ENCODE results near the gene SLC6A5.

Gene SLC6A5

DNA sequence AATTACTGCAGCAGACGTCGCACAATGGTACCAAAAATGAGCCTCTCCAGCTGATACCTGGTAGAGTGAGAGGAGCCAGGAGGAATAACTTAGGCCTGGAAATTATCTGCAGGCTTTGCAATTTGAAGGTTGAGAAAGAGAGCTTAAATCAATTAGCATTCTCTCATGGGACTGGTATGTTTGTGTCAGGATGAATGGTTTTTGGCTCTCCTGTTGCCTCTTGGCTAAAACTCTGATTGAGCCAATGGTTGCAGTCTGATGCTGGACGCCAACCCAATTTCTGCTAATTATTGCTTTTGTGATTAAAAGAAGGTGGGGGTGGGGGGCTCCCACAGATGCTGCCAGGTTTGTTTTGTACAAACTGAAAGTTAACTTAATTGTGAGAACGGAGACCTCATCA, 57.5 kb downstream of the SLC6A5 start:
- Histone ChIP-seq H3K36me3 (ENCODE audit: control insufficient read depth in 2 of 2, insufficient read depth in 1 of 2, low read length in 2 of 2) (no peaks in the 10 kb centered on the region), H3K9me3 (ENCODE audit: control insufficient read depth, insufficient read depth, low read depth, low read length) (no peaks in the 10 kb centered on the region), H3K4me1 (ENCODE audit: control insufficient read depth, insufficient read depth, low read length) (no peaks in the 10 kb centered on the region), H3K4me3 (ENCODE audit: low read depth, low read length) (no peak overlapping the region), H3K27ac (ENCODE audit: extremely low read depth, low read depth, low read length) (no peak overlapping the region)
- no peak for TF ChIP-seq ZNF560 (tag by site-specific recombination; IDR thresholded peaks at IDR 0.05; ENCODE audit: borderline replicate concordance)
- no peak for TF ChIP-seq ZNF132 (tag by site-specific recombination; IDR thresholded peaks at IDR 0.05; ENCODE audit: borderline replicate concordance)
- TF ChIP-seq ZNF777 (tag by site-specific recombination; IDR thresholded peaks at IDR 0.05; ENCODE audit: borderline replicate concordance), result no peak
- no peak for TF ChIP-seq ZBTB7A (tag by site-specific recombination; IDR thresholded peaks at IDR 0.05; ENCODE audit: low read depth)
- no peak for TF ChIP-seq ZNF426 (tag by site-specific recombination; IDR thresholded peaks at IDR 0.05)
- TF ChIP-seq ZNF521 (tag by site-specific recombination; IDR thresholded peaks at IDR 0.05), result no peak
- TF ChIP-seq REST (tag by site-specific recombination; IDR thresholded peaks at IDR 0.05), result no peak
- no peak for TF ChIP-seq HOXA7 (CRISPR knock-in tag; IDR thresholded peaks at IDR 0.05; ENCODE audit: borderline replicate concordance)
- TF ChIP-seq ZNF660 (tag by site-specific recombination; IDR thresholded peaks at IDR 0.05), result no peak
- TF ChIP-seq, protein P1, sequence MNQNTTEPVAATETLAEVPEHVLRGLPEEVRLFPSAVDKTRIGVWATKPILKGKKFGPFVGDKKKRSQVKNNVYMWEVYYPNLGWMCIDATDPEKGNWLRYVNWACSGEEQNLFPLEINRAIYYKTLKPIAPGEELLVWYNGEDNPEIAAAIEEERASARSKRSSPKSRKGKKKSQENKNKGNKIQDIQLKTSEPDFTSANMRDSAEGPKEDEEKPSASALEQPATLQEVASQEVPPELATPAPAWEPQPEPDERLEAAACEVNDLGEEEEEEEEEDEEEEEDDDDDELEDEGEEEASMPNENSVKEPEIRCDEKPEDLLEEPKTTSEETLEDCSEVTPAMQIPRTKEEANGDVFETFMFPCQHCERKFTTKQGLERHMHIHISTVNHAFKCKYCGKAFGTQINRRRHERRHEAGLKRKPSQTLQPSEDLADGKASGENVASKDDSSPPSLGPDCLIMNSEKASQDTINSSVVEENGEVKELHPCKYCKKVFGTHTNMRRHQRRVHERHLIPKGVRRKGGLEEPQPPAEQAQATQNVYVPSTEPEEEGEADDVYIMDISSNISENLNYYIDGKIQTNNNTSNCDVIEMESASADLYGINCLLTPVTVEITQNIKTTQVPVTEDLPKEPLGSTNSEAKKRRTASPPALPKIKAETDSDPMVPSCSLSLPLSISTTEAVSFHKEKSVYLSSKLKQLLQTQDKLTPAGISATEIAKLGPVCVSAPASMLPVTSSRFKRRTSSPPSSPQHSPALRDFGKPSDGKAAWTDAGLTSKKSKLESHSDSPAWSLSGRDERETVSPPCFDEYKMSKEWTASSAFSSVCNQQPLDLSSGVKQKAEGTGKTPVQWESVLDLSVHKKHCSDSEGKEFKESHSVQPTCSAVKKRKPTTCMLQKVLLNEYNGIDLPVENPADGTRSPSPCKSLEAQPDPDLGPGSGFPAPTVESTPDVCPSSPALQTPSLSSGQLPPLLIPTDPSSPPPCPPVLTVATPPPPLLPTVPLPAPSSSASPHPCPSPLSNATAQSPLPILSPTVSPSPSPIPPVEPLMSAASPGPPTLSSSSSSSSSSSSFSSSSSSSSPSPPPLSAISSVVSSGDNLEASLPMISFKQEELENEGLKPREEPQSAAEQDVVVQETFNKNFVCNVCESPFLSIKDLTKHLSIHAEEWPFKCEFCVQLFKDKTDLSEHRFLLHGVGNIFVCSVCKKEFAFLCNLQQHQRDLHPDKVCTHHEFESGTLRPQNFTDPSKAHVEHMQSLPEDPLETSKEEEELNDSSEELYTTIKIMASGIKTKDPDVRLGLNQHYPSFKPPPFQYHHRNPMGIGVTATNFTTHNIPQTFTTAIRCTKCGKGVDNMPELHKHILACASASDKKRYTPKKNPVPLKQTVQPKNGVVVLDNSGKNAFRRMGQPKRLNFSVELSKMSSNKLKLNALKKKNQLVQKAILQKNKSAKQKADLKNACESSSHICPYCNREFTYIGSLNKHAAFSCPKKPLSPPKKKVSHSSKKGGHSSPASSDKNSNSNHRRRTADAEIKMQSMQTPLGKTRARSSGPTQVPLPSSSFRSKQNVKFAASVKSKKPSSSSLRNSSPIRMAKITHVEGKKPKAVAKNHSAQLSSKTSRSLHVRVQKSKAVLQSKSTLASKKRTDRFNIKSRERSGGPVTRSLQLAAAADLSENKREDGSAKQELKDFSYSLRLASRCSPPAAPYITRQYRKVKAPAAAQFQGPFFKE (tag by site-specific recombination; IDR thresholded peaks at IDR 0.05; ENCODE audit: borderline replicate concordance), result no peak
- TF ChIP-seq ZNF302 (tag by site-specific recombination; IDR thresholded peaks at IDR 0.05; ENCODE audit: low read depth), result no peak
- ChIA-PET POLR2A (no interaction called here), CTCF (interaction anchor here (0.8 to 2.0 kb wide), 5 partner anchors 9 to 216 kb away, joined by 3 to 9 read pairs (median 4); no protein-coding TSS in a partner anchor)

- Histone ChIP-seq H3K9me3 (ENCODE audit: control insufficient read depth, insufficient read depth, low read depth, low read length) (no peaks in the 10 kb centered on the region), H3K27ac (ENCODE audit: extremely low read depth, low read depth, low read length) (no peak overlapping the region), H3K4me3 (ENCODE audit: low read depth, low read length) (no peak overlapping the region), H3K4me1 (ENCODE audit: control insufficient read depth, insufficient read depth, low read length) (no peaks in the 10 kb centered on the region), H3K36me3 (ENCODE audit: control insufficient read depth in 2 of 2, insufficient read depth in 1 of 2, low read length in 2 of 2) (no peaks in the 10 kb centered on the region)
- CTCF ChIA-PET, result no interaction called here
- POLR2A ChIA-PET, result no interaction called here
- no peak for TF ChIP-seq ZNF335 (tag by site-specific recombination; conservative IDR thresholded peaks at IDR 0.05)
- no peak for TF ChIP-seq ZNF132 (tag by site-specific recombination; IDR thresholded peaks at IDR 0.05; ENCODE audit: borderline replicate concordance)
- TF ChIP-seq HOXD13 (CRISPR knock-in tag; IDR thresholded peaks at IDR 0.05; ENCODE audit: borderline replicate concordance), result no peak
- TF ChIP-seq ZNF391 (tag by site-specific recombination; IDR thresholded peaks at IDR 0.05; ENCODE audit: borderline replicate concordance, low read depth), result no peak
- TF ChIP-seq, protein P2, sequence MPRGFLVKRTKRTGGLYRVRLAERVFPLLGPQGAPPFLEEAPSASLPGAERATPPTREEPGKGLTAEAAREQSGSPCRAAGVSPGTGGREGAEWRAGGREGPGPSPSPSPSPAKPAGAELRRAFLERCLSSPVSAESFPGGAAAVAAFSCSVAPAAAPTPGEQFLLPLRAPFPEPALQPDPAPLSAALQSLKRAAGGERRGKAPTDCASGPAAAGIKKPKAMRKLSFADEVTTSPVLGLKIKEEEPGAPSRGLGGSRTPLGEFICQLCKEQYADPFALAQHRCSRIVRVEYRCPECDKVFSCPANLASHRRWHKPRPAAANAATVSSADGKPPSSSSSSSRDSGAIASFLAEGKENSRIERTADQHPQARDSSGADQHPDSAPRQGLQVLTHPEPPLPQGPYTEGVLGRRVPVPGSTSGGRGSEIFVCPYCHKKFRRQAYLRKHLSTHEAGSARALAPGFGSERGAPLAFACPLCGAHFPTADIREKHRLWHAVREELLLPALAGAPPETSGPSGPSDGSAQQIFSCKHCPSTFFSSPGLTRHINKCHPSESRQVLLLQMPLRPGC (tag by site-specific recombination; IDR thresholded peaks at IDR 0.05), result no peak
- TF ChIP-seq ZNF670 (tag by site-specific recombination; IDR thresholded peaks at IDR 0.05; ENCODE audit: low read depth), result no peak
- no peak for TF ChIP-seq ZNF513 (tag by site-specific recombination; IDR thresholded peaks at IDR 0.05)
- no peak for TF ChIP-seq ZNF530 (tag by site-specific recombination; IDR thresholded peaks at IDR 0.05; ENCODE audit: low read depth)
- TF ChIP-seq KLF1 (tag by site-specific recombination; IDR thresholded peaks at IDR 0.05), result no peak
- no peak for TF ChIP-seq ZNF544 (tag by site-specific recombination; IDR thresholded peaks at IDR 0.05)
- TF ChIP-seq ZNF311 (tag by site-specific recombination; IDR thresholded peaks at IDR 0.05; ENCODE audit: borderline replicate concordance), result no peak
Observed at GRCh38 chr11:20658135-20658534, 58.7 kb downstream of the SLC6A5 start.
